GM20000 (cell line): Measurements from ENCODE around the gene THAP4.
A peak's percentile ranks its signal among the peaks of the same experiment; 100 is the strongest.

Source experiments
- DNase-seq: peaks from one replicate; pipeline ENCODE4 v3.0.0; 2012; ENCODE audit warnings: low spot score
- TF ChIP-seq, protein P1 (sequence below): IDR thresholded peaks from 2 replicates; pipeline ENCODE4 v1.5.1; 2012; ENCODE audit warnings: mild to moderate bottlenecking, control low read depth; ENCODE audit errors: extremely low read depth, missing control alignments

Gene THAP4

DNA sequence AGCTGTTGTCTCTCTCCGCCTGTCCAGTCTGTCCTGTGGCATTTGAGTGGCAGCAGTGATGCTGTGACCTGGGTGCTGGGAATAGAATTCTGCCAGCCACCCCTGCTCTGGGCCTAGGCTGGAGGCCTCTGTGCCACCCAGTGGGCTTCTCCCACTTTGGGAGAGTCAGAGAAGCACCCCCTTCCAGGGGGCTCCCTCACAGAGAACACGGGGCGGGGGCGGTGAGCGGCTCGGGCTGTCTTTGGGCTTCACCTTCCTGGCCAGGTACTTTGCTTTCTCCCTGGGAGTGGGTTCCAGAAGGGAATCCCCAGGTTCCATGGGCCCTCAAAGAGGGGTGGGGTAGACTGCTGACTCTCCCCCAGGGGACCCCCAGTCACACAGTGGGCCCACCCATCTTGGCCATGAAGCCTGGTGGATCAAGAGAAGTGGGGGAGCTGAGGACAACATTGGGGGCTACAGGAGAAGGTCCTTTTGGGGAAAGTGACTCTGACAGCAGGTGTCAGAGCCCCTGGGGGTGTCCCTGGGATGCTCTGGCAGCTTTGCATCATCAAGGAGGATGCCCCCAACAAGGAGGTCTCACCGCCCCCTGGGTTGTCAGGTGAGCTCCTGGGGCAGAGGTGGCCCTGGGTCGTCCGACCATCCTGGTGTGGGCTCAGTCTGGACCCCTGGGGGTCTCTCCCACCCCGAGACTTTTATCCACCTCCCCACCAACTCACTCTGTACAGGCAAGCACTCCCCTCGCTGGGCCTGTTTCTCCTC is 97.2 kb downstream of the THAP4 start:
- DNase-seq, result no peak
- TF ChIP-seq, protein P1, sequence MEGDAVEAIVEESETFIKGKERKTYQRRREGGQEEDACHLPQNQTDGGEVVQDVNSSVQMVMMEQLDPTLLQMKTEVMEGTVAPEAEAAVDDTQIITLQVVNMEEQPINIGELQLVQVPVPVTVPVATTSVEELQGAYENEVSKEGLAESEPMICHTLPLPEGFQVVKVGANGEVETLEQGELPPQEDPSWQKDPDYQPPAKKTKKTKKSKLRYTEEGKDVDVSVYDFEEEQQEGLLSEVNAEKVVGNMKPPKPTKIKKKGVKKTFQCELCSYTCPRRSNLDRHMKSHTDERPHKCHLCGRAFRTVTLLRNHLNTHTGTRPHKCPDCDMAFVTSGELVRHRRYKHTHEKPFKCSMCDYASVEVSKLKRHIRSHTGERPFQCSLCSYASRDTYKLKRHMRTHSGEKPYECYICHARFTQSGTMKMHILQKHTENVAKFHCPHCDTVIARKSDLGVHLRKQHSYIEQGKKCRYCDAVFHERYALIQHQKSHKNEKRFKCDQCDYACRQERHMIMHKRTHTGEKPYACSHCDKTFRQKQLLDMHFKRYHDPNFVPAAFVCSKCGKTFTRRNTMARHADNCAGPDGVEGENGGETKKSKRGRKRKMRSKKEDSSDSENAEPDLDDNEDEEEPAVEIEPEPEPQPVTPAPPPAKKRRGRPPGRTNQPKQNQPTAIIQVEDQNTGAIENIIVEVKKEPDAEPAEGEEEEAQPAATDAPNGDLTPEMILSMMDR, result no peak

DNA sequence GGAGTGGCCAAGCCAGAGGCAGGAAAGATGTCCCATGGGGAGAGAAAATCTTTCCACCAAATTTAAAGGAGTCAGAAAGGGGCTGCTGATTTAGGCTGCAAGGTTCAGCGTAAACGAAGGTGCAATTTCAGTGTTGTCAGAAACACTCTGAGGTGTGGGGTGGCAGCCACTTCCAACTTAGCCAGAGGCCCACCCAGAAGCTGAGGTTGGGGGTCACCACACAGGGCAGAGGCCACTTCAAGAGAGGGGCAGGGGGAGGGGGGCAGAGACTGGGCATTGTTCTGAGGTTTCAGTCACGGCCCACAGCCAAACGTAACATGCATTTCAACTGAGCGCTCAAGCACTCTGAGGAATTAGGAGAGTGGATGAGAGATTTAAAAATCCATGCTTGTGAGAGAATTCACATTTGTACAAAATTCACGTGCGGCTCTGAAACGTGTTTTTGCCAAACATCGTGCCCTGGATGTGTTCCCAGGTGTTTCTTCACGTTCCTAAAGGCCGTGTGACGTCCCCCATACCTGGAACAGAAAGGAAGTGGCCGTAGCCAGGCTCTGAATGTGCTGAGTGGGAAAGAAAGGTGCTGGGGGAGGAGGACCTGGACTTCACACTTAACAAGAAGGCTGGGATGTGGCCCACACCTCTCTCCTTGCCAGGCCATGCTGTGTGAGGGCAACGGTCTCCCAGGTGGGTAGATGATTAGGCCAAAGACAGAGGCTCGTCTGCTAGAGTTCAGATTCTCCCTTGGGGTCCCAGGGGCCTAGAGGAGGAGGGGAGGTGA is 97.9 kb downstream of the THAP4 start:
- peak; percentile 18 for DNase-seq
- TF ChIP-seq, protein P1, result no peak

- TF ChIP-seq, protein P1, result no peak
- DNase-seq, result no peak
Observed at GRCh38 chr2:241535871-241536655, 100.9 kb downstream of the THAP4 start.

- DNase-seq, result no peak
Observed at GRCh38 chr2:241534701-241535375, 102.1 kb downstream of the THAP4 start.

More at GRCh38 chr2:241534701-241535375, 102.1 kb downstream of the THAP4 start:
- TF ChIP-seq, protein P1, result no peak
